GM23248 (cell line): Measurements from ENCODE around the gene ALDH1A2.

Source experiments
- EZH2 ChIP-seq: fragments of 200-600 bp; sonication (generic); IDR thresholded peaks from 2 replicates; pipeline ENCODE4 v1.6.1; 2018; ENCODE audit warnings: antibody characterized with exemption, mild to moderate bottlenecking; ENCODE audit not compliant: insufficient read depth, poor library complexity, severe bottlenecking
- EZH2phosphoT487 ChIP-seq: fragments of 200-600 bp; sonication (generic); IDR thresholded peaks from 2 replicates; pipeline ENCODE4 v1.6.1; 2018; ENCODE audit warnings: antibody characterized with exemption, moderate library complexity, mild to moderate bottlenecking, low read depth; ENCODE audit not compliant: insufficient read depth

- no peak for TF ChIP-seq EZH2phosphoT487
- no peak for TF ChIP-seq EZH2
These were observed 3.3 kb downstream of the ALDH1A2 start for GRCh38 chr15:58062175-58062574.
